ENCODE data around the gene KANK4. TPM values are rescaled to one million over a fixed set of nuclear protein-coding genes. Genes with fewer than 3 reads are reported as not detected.

KANK4 gene
- total RNA-seq, 6 experiments from 2014 or later = 0.18 to 6.7 (median 1.3) TPM

DNA sequence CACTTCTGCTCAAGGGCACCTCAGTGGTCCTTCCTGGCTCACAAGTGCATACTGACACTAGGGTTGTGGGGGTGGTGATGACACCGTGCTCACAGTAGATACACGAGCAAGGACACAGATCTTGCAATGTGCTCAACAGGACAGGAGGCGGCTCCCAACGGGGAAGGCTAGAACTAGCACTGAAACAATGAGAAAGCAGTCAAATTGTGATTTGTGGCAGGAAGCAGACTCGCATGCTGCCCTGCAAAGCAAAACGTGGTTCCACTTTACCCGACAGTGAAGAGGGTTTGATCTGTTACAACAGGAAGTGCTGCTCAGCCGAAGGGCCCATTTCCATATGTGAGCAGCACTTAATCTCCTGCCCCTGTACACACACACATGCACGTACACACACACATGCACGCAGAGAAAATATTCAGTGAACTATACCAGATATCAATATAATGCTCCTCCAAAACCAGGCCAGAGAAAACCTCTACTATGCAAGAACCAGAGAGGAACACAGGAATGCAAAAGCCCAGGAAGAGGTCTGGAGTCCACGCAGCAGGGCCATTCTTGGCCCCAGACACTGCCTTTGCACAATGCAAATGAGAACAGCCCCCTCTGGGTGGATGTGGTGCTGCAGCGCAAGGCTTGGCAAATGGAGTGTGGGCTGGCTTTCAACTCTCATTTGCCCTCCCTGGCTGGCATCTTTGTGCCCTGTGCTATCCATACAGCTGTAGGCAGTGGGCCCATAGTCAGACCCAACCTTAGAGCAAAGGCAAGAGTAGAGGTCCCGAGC is 47.1 kb downstream of the KANK4 start:
- Histone ChIP-seq H3K9me3 (no peaks in the 10 kb centered on the region), H3K27ac (no peak overlapping the region), H3K4me3 (no peak overlapping the region), H3K36me3 (no peaks in the 10 kb centered on the region), H3K4me1 (no peaks in the 10 kb centered on the region), H3K27me3 (no peaks in the 10 kb centered on the region)
- 51% methylated on average over 8 of the region's 13 CpGs for WGBS (ENCODE audit: insufficient coverage, low coverage, low lambda C conversion rate, missing lambda C conversion rate)
- intact Hi-C loops (cut with DNase I) = no loop called here
- DNase-seq (no peak), ATAC-seq (no peak)
- TF ChIP-seq, protein P1, sequence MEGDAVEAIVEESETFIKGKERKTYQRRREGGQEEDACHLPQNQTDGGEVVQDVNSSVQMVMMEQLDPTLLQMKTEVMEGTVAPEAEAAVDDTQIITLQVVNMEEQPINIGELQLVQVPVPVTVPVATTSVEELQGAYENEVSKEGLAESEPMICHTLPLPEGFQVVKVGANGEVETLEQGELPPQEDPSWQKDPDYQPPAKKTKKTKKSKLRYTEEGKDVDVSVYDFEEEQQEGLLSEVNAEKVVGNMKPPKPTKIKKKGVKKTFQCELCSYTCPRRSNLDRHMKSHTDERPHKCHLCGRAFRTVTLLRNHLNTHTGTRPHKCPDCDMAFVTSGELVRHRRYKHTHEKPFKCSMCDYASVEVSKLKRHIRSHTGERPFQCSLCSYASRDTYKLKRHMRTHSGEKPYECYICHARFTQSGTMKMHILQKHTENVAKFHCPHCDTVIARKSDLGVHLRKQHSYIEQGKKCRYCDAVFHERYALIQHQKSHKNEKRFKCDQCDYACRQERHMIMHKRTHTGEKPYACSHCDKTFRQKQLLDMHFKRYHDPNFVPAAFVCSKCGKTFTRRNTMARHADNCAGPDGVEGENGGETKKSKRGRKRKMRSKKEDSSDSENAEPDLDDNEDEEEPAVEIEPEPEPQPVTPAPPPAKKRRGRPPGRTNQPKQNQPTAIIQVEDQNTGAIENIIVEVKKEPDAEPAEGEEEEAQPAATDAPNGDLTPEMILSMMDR (IDR thresholded peaks at IDR 0.05) = no peak
- no peak for TF ChIP-seq POLR2A (IDR thresholded peaks at IDR 0.05)

- no peak for ATAC-seq
- 54% methylated on average over 4 of the region's 7 CpGs for WGBS (ENCODE audit: insufficient coverage, low coverage, low lambda C conversion rate, missing lambda C conversion rate)
These were observed 48.1 kb downstream of the KANK4 start for GRCh38 chr1:62271134-62271533.

DNA sequence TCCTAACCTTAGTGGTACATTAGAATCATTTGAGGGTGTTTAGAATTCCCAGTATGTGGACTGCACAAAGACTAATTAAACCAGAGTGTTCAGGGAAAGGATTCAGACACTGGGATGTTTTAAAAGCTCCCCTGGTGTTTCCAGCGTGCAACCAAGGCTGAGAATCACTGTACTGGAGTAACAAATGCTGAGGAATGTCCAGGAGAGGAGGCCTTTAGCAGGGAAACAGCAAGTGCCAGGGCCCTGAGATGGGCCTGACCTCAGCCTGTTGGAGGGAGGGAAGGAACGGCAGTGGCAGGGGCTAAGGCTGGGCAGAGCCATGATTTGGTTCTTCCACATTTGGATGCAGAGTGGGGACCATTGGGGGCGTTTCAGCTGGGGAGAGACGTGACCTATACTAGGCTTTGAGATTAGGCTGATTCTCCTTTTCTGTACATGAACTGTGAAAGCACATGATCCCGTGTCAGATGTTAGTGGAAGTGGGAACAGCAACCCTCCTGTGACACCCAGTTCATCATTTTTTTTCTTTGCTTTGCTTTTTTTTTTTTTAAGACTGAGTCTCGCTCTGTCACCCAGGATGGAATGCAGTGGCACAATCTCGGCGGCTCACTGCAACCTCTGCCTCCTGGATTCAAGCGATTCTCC is 49.3 kb downstream of the KANK4 start:
- Histone ChIP-seq H3K9me3 (no peaks in the 10 kb centered on the region), H3K27me3 (no peaks in the 10 kb centered on the region), H3K4me1 (no peaks in the 10 kb centered on the region), H3K27ac (no peak overlapping the region), H3K36me3 (no peaks in the 10 kb centered on the region), H3K4me3 (no peak overlapping the region)
- no peak for TF ChIP-seq POLR2A (IDR thresholded peaks at IDR 0.05)
- TF ChIP-seq, protein P1 (IDR thresholded peaks at IDR 0.05) = no peak
- ATAC-seq (no peak), DNase-seq (no peak)
- 97% methylated on average over 6 of the region's 9 CpGs for WGBS (ENCODE audit: insufficient coverage, low coverage, low lambda C conversion rate, missing lambda C conversion rate)
- intact Hi-C loops (cut with DNase I) = no loop called here

More at GRCh38 chr1:62271134-62271533, 48.1 kb downstream of the KANK4 start:
- Histone ChIP-seq H3K27me3 (no peaks in the 10 kb centered on the region), H3K36me3 (no peaks in the 10 kb centered on the region), H3K4me3 (no peak overlapping the region), H3K4me1 (no peaks in the 10 kb centered on the region), H3K9me3 (no peaks in the 10 kb centered on the region), H3K27ac (no peak overlapping the region)
- DNase-seq = no peak
- TF ChIP-seq, protein P1 (IDR thresholded peaks at IDR 0.05) = no peak
- TF ChIP-seq POLR2A (IDR thresholded peaks at IDR 0.05) = no peak
- intact Hi-C loops (cut with DNase I) = no loop called here

DNA sequence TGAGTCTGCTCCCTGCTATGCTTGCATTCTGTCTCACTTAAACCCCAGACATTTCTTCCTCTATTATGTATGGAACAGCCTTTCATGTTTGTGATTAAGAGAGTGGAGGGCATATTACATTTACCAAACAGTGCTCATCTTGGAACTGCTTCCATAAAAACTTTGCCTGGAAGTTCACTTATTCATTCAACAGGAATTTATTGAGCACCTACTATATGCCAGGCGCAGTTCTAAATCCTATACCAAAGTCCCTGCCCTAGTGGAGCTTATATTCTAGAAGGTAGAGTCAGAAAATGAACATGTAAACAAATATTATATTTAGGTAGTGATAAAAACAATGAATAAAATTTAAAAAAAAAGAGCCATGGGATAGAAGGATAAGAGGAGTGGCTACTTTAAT is 49.8 kb downstream of the KANK4 start:
- H3K27me3 ChIP-seq = no peaks in the 10 kb centered on the region
- no peak for ATAC-seq
- no peaks in the 10 kb centered on the region for H3K4me1 ChIP-seq
- no peak for TF ChIP-seq POLR2A (IDR thresholded peaks at IDR 0.05)
- 100% methylated on average over 1 of the region's 1 CpG for WGBS (ENCODE audit: insufficient coverage, low coverage, low lambda C conversion rate, missing lambda C conversion rate)
- H3K27ac ChIP-seq = no peak overlapping the region
- no peaks in the 10 kb centered on the region for H3K9me3 ChIP-seq
- no peak overlapping the region for H3K4me3 ChIP-seq
- intact Hi-C loops (cut with DNase I) = no loop called here
- no peak for DNase-seq
- no peaks in the 10 kb centered on the region for H3K36me3 ChIP-seq

GRCh38 chr1:62268315-62268714 is 50.9 kb downstream of the KANK4 start:
- Histone ChIP-seq H3K27ac (no peak overlapping the region), H3K4me1 (no peaks in the 10 kb centered on the region), H3K27me3 (no peaks in the 10 kb centered on the region), H3K9me3 (no peaks in the 10 kb centered on the region), H3K4me3 (no peak overlapping the region), H3K36me3 (no peaks in the 10 kb centered on the region)
- intact Hi-C loops (cut with DNase I) = no loop called here
- TF ChIP-seq POLR2A (IDR thresholded peaks at IDR 0.05) = no peak
- TF ChIP-seq, protein P1 (IDR thresholded peaks at IDR 0.05) = no peak
- DNase-seq (no peak), ATAC-seq (no peak)
- WGBS (ENCODE audit: insufficient coverage, low coverage, low lambda C conversion rate, missing lambda C conversion rate) = 100% methylated on average over 1 of the region's 8 CpGs
